Panc1 (cell line): ENCODE measurements around the gene MDFI. TPM values are rescaled to one million over a fixed set of nuclear protein-coding genes. Genes with fewer than 3 reads are reported as not detected.

Experiments used
- ATAC-seq: fragments of 200-7000 bp; cut with Tn5 transposase; 2 replicates; pipeline ENCODE4 v1.9.1; 2020; ENCODE audit warnings: mild to moderate bottlenecking, moderate library complexity
- BruUV-seq: library from RNA; stranded (reverse); fragments of 400-500 nt; replicated peaks from 2 replicates; lab custom pipeline; 2021; lab: Mats Ljungman, UMichigan
- CTCF ChIA-PET: fragments of 300-600 bp; sonication (Branson Sonifier 250); formaldehyde crosslinking; loops from one replicate; lab custom pipeline; 2022; ENCODE audit warnings: antibody characterized with exemption; lab: Charles Lee
- POLR2A ChIA-PET: fragments of 300-600 bp; sonication (Branson Sonifier 250); formaldehyde crosslinking; loops from one replicate; lab custom pipeline; 2022; ENCODE audit warnings: antibody characterized with exemption; lab: Charles Lee
- DNase-seq: peaks from one replicate; pipeline ENCODE4 v3.0.0-alpha.2; 2010; ENCODE audit warnings: low read depth, low spot score
- H3K27ac ChIP-seq: 2 replicates; pipeline ENCODE4 v1.5.1; 2011; ENCODE audit warnings: mild to moderate bottlenecking, low read length, inconsistent platforms
- H3K27me3 ChIP-seq: fragments of 200-500 bp; sonication (Bioruptor generic); 2 replicates; pipeline ENCODE4 v1.6.0; 2014; ENCODE audit warnings: low read length, inconsistent platforms; ENCODE audit not compliant: control insufficient read depth, insufficient read depth
- H3K36me3 ChIP-seq: fragments of 200-500 bp; sonication (Bioruptor generic); 2 replicates; pipeline ENCODE4 v1.5.1; 2014; ENCODE audit warnings: inconsistent platforms, mild to moderate bottlenecking, low read length, moderate library complexity; ENCODE audit not compliant: control insufficient read depth, insufficient read depth
- H3K4me1 ChIP-seq: 2 replicates; pipeline ENCODE4 v1.5.1; 2011; ENCODE audit warnings: inconsistent platforms, mild to moderate bottlenecking, low read length, moderate library complexity; ENCODE audit not compliant: control insufficient read depth, insufficient read depth
- H3K4me3 ChIP-seq, 2 experiments: 2 replicates each; pipeline ENCODE4 v1.5.1; 2011 to 2012; ENCODE audit warnings: low read depth in 2 of 2, low read length in 2 of 2, mild to moderate bottlenecking in 2 of 2, inconsistent platforms in 1 of 2, moderate library complexity in 1 of 2
- H3K9me3 ChIP-seq: fragments of 200-500 bp; sonication (Bioruptor generic); 2 replicates; pipeline ENCODE4 v1.5.1; 2014; ENCODE audit warnings: low read depth, mild to moderate bottlenecking, inconsistent platforms, low read length, moderate library complexity; ENCODE audit not compliant: control insufficient read depth, insufficient read depth
- POLR2AphosphoS5 ChIP-seq: IDR thresholded peaks from 2 replicates; pipeline ENCODE4 v1.6.1; 2012; ENCODE audit warnings: mild to moderate bottlenecking, low read depth, low read length, moderate library complexity
- SIN3A ChIP-seq: IDR thresholded peaks from 2 replicates; pipeline ENCODE4 v1.6.1; 2012; ENCODE audit warnings: low read depth, mild to moderate bottlenecking, low read length, moderate library complexity, borderline replicate concordance; ENCODE audit not compliant: insufficient read depth
- TCF7L2 ChIP-seq: IDR thresholded peaks from 2 replicates; pipeline ENCODE4 v1.6.1; 2011; ENCODE audit warnings: mild to moderate bottlenecking, low read depth, low read length, inconsistent platforms
- in situ Hi-C: cut with HindIII; loops from 2 replicates; pipeline ENCODE4 v1.10.0; 2016; ENCODE audit warnings: low sequenced_read_pairs, low pct_unique_long_range_greater_than_20kb
- intact Hi-C: fragments of 100-400 bp; cut with micrococcal nuclease; formaldehyde crosslinking; loops from one replicate; pipeline ENCODE4 v1.10.0; 2022; ENCODE audit not compliant: unreplicated experiment
- total RNA-seq: library from RNA; stranded (reverse); gene quantifications from one replicate; pipeline ENCODE4 v1.2.1, GENCODE V29; 2021; ENCODE audit not compliant: unreplicated experiment
- TF ChIP-seq, protein P1 (sequence below), 2 experiments: IDR thresholded peaks; 2 replicates each; pipeline ENCODE4 v1.6.1; 2011 to 2012; ENCODE audit warnings: low read depth in 2 of 2, control low read depth in 1 of 2, low read length in 1 of 2, mild to moderate bottlenecking in 1 of 2, moderate library complexity in 1 of 2; ENCODE audit not compliant: insufficient read depth in 1 of 2
- TF ChIP-seq, protein P2 (sequence below): fragments of 450-650 bp; IDR thresholded peaks from 2 replicates; pipeline ENCODE4 v1.5.1; 2017; ENCODE audit warnings: mild to moderate bottlenecking

MDFI gene
- total RNA-seq, 1 experiment from 2014 or later = 0.54 TPM

DNA sequence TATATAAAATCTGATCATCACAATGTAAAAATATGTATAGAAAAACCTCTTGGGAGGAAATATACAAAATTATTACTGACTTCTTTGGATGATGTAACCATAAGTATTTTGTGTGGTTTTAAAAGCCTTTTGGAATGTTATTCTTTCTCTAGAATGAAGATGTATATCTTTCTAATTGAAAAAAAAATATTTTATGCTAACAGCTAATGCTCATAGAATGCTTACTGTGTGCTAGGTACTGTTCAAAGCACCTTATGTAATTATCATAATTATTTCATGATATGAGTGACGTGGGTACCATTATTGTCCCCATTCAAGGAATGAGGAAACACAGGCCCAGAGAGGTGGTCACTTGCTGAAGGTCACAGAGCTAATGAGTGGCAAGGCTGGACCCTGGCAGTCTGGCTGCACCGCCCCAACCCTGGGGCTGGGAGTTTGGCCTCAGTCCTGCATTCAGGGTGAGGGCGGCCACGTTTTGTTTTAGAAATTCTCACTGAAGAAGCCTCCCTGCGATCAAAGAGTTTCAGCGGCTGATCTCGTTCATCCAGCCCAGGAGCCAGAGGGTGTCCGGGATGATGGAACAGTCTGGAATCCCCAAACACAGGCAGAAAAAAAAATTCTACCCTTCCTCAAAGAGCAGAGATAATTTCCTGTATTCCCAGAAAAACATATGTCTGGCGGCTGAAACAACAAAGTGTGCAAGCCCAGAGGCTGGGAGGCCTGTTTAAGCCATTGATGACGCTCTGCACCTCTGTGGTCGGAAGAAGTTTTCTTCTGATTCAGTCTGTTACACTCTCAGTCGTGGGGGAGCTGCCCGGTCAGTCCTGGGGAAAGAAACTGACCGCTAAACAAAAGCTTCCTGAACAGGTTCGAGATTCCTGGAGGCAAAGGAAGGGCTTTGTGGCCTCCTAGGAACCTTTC, 59.9 kb downstream of the MDFI start:
- no peaks in the 10 kb centered on the region for H3K9me3 ChIP-seq
- no peak overlapping the region for H3K27ac ChIP-seq
- no peak overlapping the region for H3K4me3 ChIP-seq
- no TSS peak for BruUV-seq
- no peak for ATAC-seq
- H3K36me3 ChIP-seq = no peaks in the 10 kb centered on the region; the same call in 1 of the 2 replicates
- intact Hi-C loops (no loop called here), in situ Hi-C loops (no loop called here)
- POLR2A ChIA-PET = no interaction called here
- CTCF ChIA-PET = no interaction called here
- TF ChIP-seq POLR2AphosphoS5 (no peak), SIN3A (no peak), TCF7L2 (no peak)
- TF ChIP-seq, protein P1, sequence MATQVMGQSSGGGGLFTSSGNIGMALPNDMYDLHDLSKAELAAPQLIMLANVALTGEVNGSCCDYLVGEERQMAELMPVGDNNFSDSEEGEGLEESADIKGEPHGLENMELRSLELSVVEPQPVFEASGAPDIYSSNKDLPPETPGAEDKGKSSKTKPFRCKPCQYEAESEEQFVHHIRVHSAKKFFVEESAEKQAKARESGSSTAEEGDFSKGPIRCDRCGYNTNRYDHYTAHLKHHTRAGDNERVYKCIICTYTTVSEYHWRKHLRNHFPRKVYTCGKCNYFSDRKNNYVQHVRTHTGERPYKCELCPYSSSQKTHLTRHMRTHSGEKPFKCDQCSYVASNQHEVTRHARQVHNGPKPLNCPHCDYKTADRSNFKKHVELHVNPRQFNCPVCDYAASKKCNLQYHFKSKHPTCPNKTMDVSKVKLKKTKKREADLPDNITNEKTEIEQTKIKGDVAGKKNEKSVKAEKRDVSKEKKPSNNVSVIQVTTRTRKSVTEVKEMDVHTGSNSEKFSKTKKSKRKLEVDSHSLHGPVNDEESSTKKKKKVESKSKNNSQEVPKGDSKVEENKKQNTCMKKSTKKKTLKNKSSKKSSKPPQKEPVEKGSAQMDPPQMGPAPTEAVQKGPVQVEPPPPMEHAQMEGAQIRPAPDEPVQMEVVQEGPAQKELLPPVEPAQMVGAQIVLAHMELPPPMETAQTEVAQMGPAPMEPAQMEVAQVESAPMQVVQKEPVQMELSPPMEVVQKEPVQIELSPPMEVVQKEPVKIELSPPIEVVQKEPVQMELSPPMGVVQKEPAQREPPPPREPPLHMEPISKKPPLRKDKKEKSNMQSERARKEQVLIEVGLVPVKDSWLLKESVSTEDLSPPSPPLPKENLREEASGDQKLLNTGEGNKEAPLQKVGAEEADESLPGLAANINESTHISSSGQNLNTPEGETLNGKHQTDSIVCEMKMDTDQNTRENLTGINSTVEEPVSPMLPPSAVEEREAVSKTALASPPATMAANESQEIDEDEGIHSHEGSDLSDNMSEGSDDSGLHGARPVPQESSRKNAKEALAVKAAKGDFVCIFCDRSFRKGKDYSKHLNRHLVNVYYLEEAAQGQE (IDR thresholded peaks at IDR 0.05; ENCODE audit: insufficient read depth in 1 of 2, low read depth in 2 of 2, low read length in 1 of 2) = no peak
- TF ChIP-seq, protein P2, sequence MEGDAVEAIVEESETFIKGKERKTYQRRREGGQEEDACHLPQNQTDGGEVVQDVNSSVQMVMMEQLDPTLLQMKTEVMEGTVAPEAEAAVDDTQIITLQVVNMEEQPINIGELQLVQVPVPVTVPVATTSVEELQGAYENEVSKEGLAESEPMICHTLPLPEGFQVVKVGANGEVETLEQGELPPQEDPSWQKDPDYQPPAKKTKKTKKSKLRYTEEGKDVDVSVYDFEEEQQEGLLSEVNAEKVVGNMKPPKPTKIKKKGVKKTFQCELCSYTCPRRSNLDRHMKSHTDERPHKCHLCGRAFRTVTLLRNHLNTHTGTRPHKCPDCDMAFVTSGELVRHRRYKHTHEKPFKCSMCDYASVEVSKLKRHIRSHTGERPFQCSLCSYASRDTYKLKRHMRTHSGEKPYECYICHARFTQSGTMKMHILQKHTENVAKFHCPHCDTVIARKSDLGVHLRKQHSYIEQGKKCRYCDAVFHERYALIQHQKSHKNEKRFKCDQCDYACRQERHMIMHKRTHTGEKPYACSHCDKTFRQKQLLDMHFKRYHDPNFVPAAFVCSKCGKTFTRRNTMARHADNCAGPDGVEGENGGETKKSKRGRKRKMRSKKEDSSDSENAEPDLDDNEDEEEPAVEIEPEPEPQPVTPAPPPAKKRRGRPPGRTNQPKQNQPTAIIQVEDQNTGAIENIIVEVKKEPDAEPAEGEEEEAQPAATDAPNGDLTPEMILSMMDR = no peak
- H3K4me1 ChIP-seq = no peaks in the 10 kb centered on the region
- no peaks in the 10 kb centered on the region for H3K27me3 ChIP-seq
- DNase-seq = no peak

DNA sequence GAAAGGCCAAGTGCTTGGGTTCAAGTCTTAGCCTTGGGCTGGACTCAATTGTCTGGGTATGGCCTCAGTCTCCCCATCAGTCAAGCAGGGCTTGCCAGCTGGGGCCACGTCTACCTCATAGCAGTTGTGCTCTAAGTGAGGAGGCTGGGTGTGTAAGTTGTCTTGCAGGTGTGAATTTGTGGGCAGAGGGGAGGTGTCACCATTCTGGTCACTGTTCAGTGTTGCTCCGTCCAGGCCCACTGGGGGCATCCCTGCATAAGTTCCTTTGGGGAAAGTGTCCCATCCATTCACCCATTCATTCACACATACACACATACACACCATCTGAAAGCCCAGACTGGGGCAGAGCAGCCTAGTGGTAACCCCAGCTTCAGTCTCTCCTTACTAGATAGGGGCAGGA, 60.8 kb downstream of the MDFI start:
- CTCF ChIA-PET = interaction anchor here (0.7 kb wide), 1 partner anchor 10 kb away, joined by 3 read pairs; no protein-coding TSS in a partner anchor
- H3K4me1 ChIP-seq = no peaks in the 10 kb centered on the region
- ATAC-seq (no peak), DNase-seq (no peak)
- H3K27me3 ChIP-seq = no peaks in the 10 kb centered on the region
- intact Hi-C loops (no loop called here), in situ Hi-C loops (no loop called here)
- TF ChIP-seq, protein P1 (IDR thresholded peaks at IDR 0.05; ENCODE audit: insufficient read depth in 1 of 2, low read depth in 2 of 2, low read length in 1 of 2) = no peak
- TF ChIP-seq SIN3A = no peak
- TF ChIP-seq, protein P2 = no peak
- no peak for TF ChIP-seq TCF7L2
- TF ChIP-seq POLR2AphosphoS5 = no peak
- no peak overlapping the region for H3K27ac ChIP-seq
- POLR2A ChIA-PET = no interaction called here
- no peaks in the 10 kb centered on the region for H3K9me3 ChIP-seq
- BruUV-seq = no TSS peak
- no peak overlapping the region for H3K4me3 ChIP-seq
- no peaks in the 10 kb centered on the region; the same call in 1 of the 2 replicates for H3K36me3 ChIP-seq
